ENCODE data around the gene BRK1. TPM values are rescaled to one million over a fixed set of nuclear protein-coding genes. Genes with fewer than 3 reads are reported as not detected.

The BRK1 gene
- total RNA-seq, 1 experiment from 2014 or later, result 123 TPM

- Histone ChIP-seq H3K36me3 (ENCODE audit: insufficient read depth, low read length, poor library complexity, severe bottlenecking) (peaks cover 48% of the 10 kb centered on the region), H3K9me3 (ENCODE audit: low read depth, low read length, poor library complexity, severe bottlenecking) (no peaks in the 10 kb centered on the region), H3K4me1 (ENCODE audit: insufficient read depth, low read length, poor library complexity, severe bottlenecking) (no peaks in the 10 kb centered on the region), H3K27me3 (replicated peaks; ENCODE audit: insufficient read depth, low read depth, low read length, poor library complexity) (no peaks in the 10 kb centered on the region), H3K4me3 (ENCODE audit: low read depth, low read length, poor library complexity, severe bottlenecking) (no peak overlapping the region), H3K27ac (ENCODE audit: low read depth, low read length, poor library complexity, severe bottlenecking) (no peak overlapping the region)
- ChIA-PET POLR2A (ENCODE audit: low non-redundant PET) (no interaction called here), CTCF (no interaction called here)
- intact Hi-C loops (cut with micrococcal nuclease; ENCODE audit: unreplicated experiment), result no loop called here
- BruUV-seq (replicated peaks), result no TSS peak
- TF ChIP-seq CTCF (conservative IDR thresholded peaks at IDR 0.05; ENCODE audit: low read depth, low read length), result no peak
- TF ChIP-seq EZH2 (IDR thresholded peaks at IDR 0.05; ENCODE audit: borderline replicate concordance, low read depth, low read length, poor library complexity, severe bottlenecking), result no peak
- DNase-seq (ENCODE audit: low spot score), result no peak
Measured at GRCh38 chr3:10150987-10151386, 35.5 kb downstream of the BRK1 start.

GRCh38 chr3:10154335-10155122 is 39.1 kb downstream of the BRK1 start:
- Histone ChIP-seq H3K9me3 (ENCODE audit: low read depth, low read length, poor library complexity, severe bottlenecking) (no peaks in the 10 kb centered on the region), H3K27me3 (replicated peaks; ENCODE audit: insufficient read depth, low read depth, low read length, poor library complexity) (no peaks in the 10 kb centered on the region), H3K36me3 (ENCODE audit: insufficient read depth, low read length, poor library complexity, severe bottlenecking) (peaks cover 38% of the 10 kb centered on the region), H3K4me1 (ENCODE audit: insufficient read depth, low read length, poor library complexity, severe bottlenecking) (no peaks in the 10 kb centered on the region), H3K27ac (ENCODE audit: low read depth, low read length, poor library complexity, severe bottlenecking) (no peak overlapping the region), H3K4me3 (ENCODE audit: low read depth, low read length, poor library complexity, severe bottlenecking) (no peak overlapping the region)
- CTCF ChIA-PET, result no interaction called here
- DNase-seq (ENCODE audit: low spot score), result no peak
- TF ChIP-seq EZH2 (IDR thresholded peaks at IDR 0.05; ENCODE audit: borderline replicate concordance, low read depth, low read length, poor library complexity, severe bottlenecking) (no peak), CTCF (conservative IDR thresholded peaks at IDR 0.05; ENCODE audit: low read depth, low read length) (no peak)
- BruUV-seq (replicated peaks), result no TSS peak
- intact Hi-C loops (cut with micrococcal nuclease; ENCODE audit: unreplicated experiment), result no loop called here
- POLR2A ChIA-PET (ENCODE audit: low non-redundant PET), result no interaction called here

GRCh38 chr3:10155123-10155472 is 39.6 kb downstream of the BRK1 start:
- Histone ChIP-seq H3K36me3 (ENCODE audit: insufficient read depth, low read length, poor library complexity, severe bottlenecking) (peaks cover 33% of the 10 kb centered on the region), H3K9me3 (ENCODE audit: low read depth, low read length, poor library complexity, severe bottlenecking) (no peaks in the 10 kb centered on the region), H3K4me1 (ENCODE audit: insufficient read depth, low read length, poor library complexity, severe bottlenecking) (peaks cover 3% of the 10 kb centered on the region), H3K27me3 (replicated peaks; ENCODE audit: insufficient read depth, low read depth, low read length, poor library complexity) (no peaks in the 10 kb centered on the region), H3K4me3 (ENCODE audit: low read depth, low read length, poor library complexity, severe bottlenecking) (no peak overlapping the region), H3K27ac (ENCODE audit: low read depth, low read length, poor library complexity, severe bottlenecking) (no peak overlapping the region)
- BruUV-seq (replicated peaks), result no TSS peak
- intact Hi-C loops (cut with micrococcal nuclease; ENCODE audit: unreplicated experiment), result no loop called here
- TF ChIP-seq CTCF (conservative IDR thresholded peaks at IDR 0.05; ENCODE audit: low read depth, low read length), result no peak
- TF ChIP-seq EZH2 (IDR thresholded peaks at IDR 0.05; ENCODE audit: borderline replicate concordance, low read depth, low read length, poor library complexity, severe bottlenecking), result no peak
- ChIA-PET CTCF (no interaction called here), POLR2A (ENCODE audit: low non-redundant PET) (no interaction called here)
- DNase-seq (ENCODE audit: low spot score), result no peak
